ENCODE results near the gene XPC. TPM values are rescaled to one million over a fixed set of nuclear protein-coding genes. Genes with fewer than 3 reads are reported as not detected.
A peak's percentile ranks its signal among the peaks of the same experiment; 100 is the strongest.

The XPC gene
- total and polyA plus RNA-seq, 4 donors = 12.7 to 26.7 (median 14.2) TPM

DNA sequence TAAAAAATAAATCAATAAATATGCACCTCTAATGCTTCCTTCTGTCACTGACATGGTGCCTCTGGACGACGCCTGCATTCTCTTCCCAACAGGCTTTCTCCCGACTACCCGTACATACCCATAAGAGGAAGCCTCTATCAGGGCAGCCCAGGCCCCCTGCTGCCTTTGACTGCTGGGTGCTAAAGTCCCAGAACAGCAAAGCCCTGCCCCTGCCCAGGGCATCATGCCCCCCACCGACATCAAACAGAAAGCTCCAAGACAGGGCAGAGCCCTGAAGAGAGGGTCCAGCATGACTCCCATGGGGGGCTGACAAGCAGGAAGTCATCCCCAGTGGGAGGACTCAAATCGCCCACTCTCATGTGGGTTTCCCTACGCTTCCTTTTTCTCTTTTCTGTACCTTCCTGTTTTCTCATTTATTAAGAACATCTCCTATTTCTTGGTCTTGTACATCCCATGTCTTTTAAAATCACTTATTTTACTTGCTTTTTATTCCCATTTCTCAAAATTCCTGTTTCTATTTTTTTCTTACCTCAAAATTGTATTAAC, 23.4 kb downstream of the XPC start:
- H3K9ac ChIP-seq (ENCODE audit: low read depth in 1 of 2, low read length in 2 of 2) = no peak overlapping the region
- no peak overlapping the region for H3K4me3 ChIP-seq (ENCODE audit: low read depth in 1 of 3, low read length in 3 of 3)
- no peaks in the 10 kb centered on the region for H3K4me1 ChIP-seq (ENCODE audit: control insufficient read depth in 4 of 4, insufficient read depth in 4 of 4, low read length in 3 of 4)
- peaks cover 9 to 75% (median 52%) of the 10 kb centered on the region in 4 donors for H3K36me3 ChIP-seq (ENCODE audit: control insufficient read depth in 4 of 4, insufficient read depth in 3 of 4, low read depth in 1 of 4, low read length in 3 of 4)
- DNase-seq (ENCODE audit: low spot score) = no peak
- no peaks in the 10 kb centered on the region for H3K27me3 ChIP-seq (ENCODE audit: control insufficient read depth in 4 of 4, insufficient read depth in 4 of 4, low read length in 3 of 4)
- no peaks in the 10 kb centered on the region for H3K9me3 ChIP-seq (ENCODE audit: control insufficient read depth in 4 of 4, low read length in 3 of 4)
- WGBS = 91% methylated on average over 7 of the region's 7 CpGs
- TF ChIP-seq, protein P1, sequence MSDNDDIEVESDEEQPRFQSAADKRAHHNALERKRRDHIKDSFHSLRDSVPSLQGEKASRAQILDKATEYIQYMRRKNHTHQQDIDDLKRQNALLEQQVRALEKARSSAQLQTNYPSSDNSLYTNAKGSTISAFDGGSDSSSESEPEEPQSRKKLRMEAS (IDR thresholded peaks at IDR 0.05) = no peak
- TF ChIP-seq FOXA2 (IDR thresholded peaks at IDR 0.05) = no peak
- no peak for TF ChIP-seq NR2F2 (IDR thresholded peaks at IDR 0.05)
- no peak for TF ChIP-seq TAF1 (conservative IDR thresholded peaks at IDR 0.05)
- TF ChIP-seq YY1 (IDR thresholded peaks at IDR 0.05) = no peak
- no peak overlapping the region for H3K27ac ChIP-seq (ENCODE audit: low read depth in 1 of 2, low read length in 2 of 2)

DNA sequence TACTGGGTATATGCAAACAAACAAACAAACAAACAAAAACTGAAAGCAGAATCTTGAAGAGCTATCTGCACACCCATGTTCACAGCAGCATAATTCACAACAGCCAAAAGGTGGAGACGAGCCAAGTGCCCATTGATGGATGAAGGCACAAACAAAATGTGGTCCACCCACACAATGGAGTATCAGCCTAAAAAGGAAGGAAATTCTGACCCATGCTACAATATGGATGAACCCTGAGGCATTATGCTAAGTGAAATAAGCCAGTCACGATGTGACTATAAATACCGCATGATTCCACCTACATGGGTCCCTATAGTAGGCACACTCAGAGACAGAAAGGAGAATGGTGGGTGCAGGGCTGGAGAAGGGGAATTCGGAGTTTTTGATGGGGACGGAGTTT, 24.1 kb downstream of the XPC start:
- no peaks in the 10 kb centered on the region for H3K9me3 ChIP-seq (ENCODE audit: control insufficient read depth in 4 of 4, low read length in 3 of 4)
- no peak overlapping the region for H3K9ac ChIP-seq (ENCODE audit: low read depth in 1 of 2, low read length in 2 of 2)
- H3K4me1 ChIP-seq (ENCODE audit: control insufficient read depth in 4 of 4, insufficient read depth in 4 of 4, low read length in 3 of 4) = no peaks in the 10 kb centered on the region
- 94% methylated on average over 5 of the region's 5 CpGs for WGBS
- peak; percentile 12 for DNase-seq (ENCODE audit: low spot score)
- TF ChIP-seq HNF4G (IDR thresholded peaks at IDR 0.05) = no peak
- TF ChIP-seq FOXA2 (IDR thresholded peaks at IDR 0.05) = no peak
- TF ChIP-seq JUND (IDR thresholded peaks at IDR 0.05) = no peak
- TF ChIP-seq, protein P2, sequence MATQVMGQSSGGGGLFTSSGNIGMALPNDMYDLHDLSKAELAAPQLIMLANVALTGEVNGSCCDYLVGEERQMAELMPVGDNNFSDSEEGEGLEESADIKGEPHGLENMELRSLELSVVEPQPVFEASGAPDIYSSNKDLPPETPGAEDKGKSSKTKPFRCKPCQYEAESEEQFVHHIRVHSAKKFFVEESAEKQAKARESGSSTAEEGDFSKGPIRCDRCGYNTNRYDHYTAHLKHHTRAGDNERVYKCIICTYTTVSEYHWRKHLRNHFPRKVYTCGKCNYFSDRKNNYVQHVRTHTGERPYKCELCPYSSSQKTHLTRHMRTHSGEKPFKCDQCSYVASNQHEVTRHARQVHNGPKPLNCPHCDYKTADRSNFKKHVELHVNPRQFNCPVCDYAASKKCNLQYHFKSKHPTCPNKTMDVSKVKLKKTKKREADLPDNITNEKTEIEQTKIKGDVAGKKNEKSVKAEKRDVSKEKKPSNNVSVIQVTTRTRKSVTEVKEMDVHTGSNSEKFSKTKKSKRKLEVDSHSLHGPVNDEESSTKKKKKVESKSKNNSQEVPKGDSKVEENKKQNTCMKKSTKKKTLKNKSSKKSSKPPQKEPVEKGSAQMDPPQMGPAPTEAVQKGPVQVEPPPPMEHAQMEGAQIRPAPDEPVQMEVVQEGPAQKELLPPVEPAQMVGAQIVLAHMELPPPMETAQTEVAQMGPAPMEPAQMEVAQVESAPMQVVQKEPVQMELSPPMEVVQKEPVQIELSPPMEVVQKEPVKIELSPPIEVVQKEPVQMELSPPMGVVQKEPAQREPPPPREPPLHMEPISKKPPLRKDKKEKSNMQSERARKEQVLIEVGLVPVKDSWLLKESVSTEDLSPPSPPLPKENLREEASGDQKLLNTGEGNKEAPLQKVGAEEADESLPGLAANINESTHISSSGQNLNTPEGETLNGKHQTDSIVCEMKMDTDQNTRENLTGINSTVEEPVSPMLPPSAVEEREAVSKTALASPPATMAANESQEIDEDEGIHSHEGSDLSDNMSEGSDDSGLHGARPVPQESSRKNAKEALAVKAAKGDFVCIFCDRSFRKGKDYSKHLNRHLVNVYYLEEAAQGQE (IDR thresholded peaks at IDR 0.05) = no peak
- TF ChIP-seq NR2F2 (IDR thresholded peaks at IDR 0.05) = no peak
- TF ChIP-seq YY1 (IDR thresholded peaks at IDR 0.05) = no peak
- TF ChIP-seq, protein P3, sequence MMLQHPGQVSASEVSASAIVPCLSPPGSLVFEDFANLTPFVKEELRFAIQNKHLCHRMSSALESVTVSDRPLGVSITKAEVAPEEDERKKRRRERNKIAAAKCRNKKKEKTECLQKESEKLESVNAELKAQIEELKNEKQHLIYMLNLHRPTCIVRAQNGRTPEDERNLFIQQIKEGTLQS (IDR thresholded peaks at IDR 0.05) = no peak
- no peak for TF ChIP-seq RAD21 (IDR thresholded peaks at IDR 0.05)
- no peak for TF ChIP-seq RXRA (IDR thresholded peaks at IDR 0.05)
- TF ChIP-seq, protein P1 (IDR thresholded peaks at IDR 0.05) = no peak
- no peak overlapping the region for H3K4me3 ChIP-seq (ENCODE audit: low read depth in 1 of 3, low read length in 3 of 3)
- H3K27ac ChIP-seq (ENCODE audit: low read depth in 1 of 2, low read length in 2 of 2) = no peak overlapping the region
- peaks cover 5 to 68% (median 45%) of the 10 kb centered on the region in 4 donors for H3K36me3 ChIP-seq (ENCODE audit: control insufficient read depth in 4 of 4, insufficient read depth in 3 of 4, low read depth in 1 of 4, low read length in 3 of 4)
- no peaks in the 10 kb centered on the region for H3K27me3 ChIP-seq (ENCODE audit: control insufficient read depth in 4 of 4, insufficient read depth in 4 of 4, low read length in 3 of 4)

DNA sequence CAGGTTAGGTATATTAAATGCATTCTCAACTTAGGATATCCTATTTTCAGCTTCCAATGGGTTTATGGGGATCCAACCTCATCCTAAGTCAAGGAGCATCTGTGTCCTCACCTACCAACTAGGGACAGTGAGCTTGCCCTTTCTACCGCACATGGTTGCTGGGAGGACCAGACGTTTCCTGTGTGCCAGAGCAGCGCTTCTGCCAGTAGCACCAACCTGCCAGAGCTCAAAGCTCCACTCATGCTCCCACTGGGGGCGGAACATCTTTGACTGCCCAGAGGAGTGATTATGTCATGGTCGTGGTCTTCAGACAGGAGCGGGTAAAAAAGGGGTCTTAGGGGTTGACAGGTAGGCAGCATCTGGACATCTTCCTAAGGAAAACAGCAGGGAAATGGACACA, 24.7 kb downstream of the XPC start:
- peak; percentile 14 for DNase-seq (ENCODE audit: low spot score)
- 95% methylated on average over 6 of the region's 6 CpGs for WGBS
- no peak overlapping the region for H3K9ac ChIP-seq (ENCODE audit: low read depth in 1 of 2, low read length in 2 of 2)
- H3K4me3 ChIP-seq (ENCODE audit: low read depth in 1 of 3, low read length in 3 of 3) = no peak overlapping the region
- H3K4me1 ChIP-seq (ENCODE audit: control insufficient read depth in 4 of 4, insufficient read depth in 4 of 4, low read length in 3 of 4) = no peaks in the 10 kb centered on the region
- H3K36me3 ChIP-seq (ENCODE audit: control insufficient read depth in 4 of 4, insufficient read depth in 3 of 4, low read depth in 1 of 4, low read length in 3 of 4) = peaks cover 5 to 62% (median 39%) of the 10 kb centered on the region in 4 donors
- no peak overlapping the region for H3K27ac ChIP-seq (ENCODE audit: low read depth in 1 of 2, low read length in 2 of 2)
- no peaks in the 10 kb centered on the region for H3K27me3 ChIP-seq (ENCODE audit: control insufficient read depth in 4 of 4, insufficient read depth in 4 of 4, low read length in 3 of 4)
- no peaks in the 10 kb centered on the region for H3K9me3 ChIP-seq (ENCODE audit: control insufficient read depth in 4 of 4, low read length in 3 of 4)
- no peak for TF ChIP-seq NR2F2 (IDR thresholded peaks at IDR 0.05)
- no peak for TF ChIP-seq JUND (IDR thresholded peaks at IDR 0.05)
- TF ChIP-seq FOXA1 (IDR thresholded peaks at IDR 0.05) = no peak
- TF ChIP-seq HNF4G (IDR thresholded peaks at IDR 0.05) = no peak
- TF ChIP-seq, protein P1 (IDR thresholded peaks at IDR 0.05) = no peak
- no peak for TF ChIP-seq GABPA (IDR thresholded peaks at IDR 0.05 in 1 of 2, conservative IDR thresholded peaks at IDR 0.05 in 1 of 2)
- TF ChIP-seq, protein P3 (IDR thresholded peaks at IDR 0.05) = no peak
- TF ChIP-seq RAD21 (IDR thresholded peaks at IDR 0.05) = no peak
- TF ChIP-seq, protein P4, sequence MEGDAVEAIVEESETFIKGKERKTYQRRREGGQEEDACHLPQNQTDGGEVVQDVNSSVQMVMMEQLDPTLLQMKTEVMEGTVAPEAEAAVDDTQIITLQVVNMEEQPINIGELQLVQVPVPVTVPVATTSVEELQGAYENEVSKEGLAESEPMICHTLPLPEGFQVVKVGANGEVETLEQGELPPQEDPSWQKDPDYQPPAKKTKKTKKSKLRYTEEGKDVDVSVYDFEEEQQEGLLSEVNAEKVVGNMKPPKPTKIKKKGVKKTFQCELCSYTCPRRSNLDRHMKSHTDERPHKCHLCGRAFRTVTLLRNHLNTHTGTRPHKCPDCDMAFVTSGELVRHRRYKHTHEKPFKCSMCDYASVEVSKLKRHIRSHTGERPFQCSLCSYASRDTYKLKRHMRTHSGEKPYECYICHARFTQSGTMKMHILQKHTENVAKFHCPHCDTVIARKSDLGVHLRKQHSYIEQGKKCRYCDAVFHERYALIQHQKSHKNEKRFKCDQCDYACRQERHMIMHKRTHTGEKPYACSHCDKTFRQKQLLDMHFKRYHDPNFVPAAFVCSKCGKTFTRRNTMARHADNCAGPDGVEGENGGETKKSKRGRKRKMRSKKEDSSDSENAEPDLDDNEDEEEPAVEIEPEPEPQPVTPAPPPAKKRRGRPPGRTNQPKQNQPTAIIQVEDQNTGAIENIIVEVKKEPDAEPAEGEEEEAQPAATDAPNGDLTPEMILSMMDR (IDR thresholded peaks at IDR 0.05; ENCODE audit: low read depth, low read length, missing input control) = no peak
- TF ChIP-seq SP1 (IDR thresholded peaks at IDR 0.05) = no peak
- no peak for TF ChIP-seq YY1 (IDR thresholded peaks at IDR 0.05)
- TF ChIP-seq, protein P2 (IDR thresholded peaks at IDR 0.05) = no peak
- TF ChIP-seq FOXA2 (IDR thresholded peaks at IDR 0.05) = no peak
